HepG2 (cell line): ENCODE data around the gene AKTIP. TPM values are rescaled to one million over a fixed set of nuclear protein-coding genes. Genes with fewer than 3 reads are reported as not detected.
A peak's percentile ranks its signal among the peaks of the same experiment; 100 is the strongest.

Experiments
- ARID4A ChIP-seq: sonication (generic); formaldehyde crosslinking; IDR thresholded peaks from 2 replicates; pipeline ENCODE4 v1.5.0; 2020; ENCODE audit warnings: mild to moderate bottlenecking, missing genetic modification reagents, borderline replicate concordance
- HIVEP1 ChIP-seq: sonication (generic); formaldehyde crosslinking; IDR thresholded peaks from 2 replicates; pipeline ENCODE4 v1.4.0; 2020; ENCODE audit warnings: mild to moderate bottlenecking, missing genetic modification reagents
- HOXA9 ChIP-seq: sonication (generic); formaldehyde crosslinking; IDR thresholded peaks from 2 replicates; pipeline ENCODE4 v1.8.1; 2022; ENCODE audit warnings: missing genetic modification reagents, mild to moderate bottlenecking, moderate library complexity, borderline replicate concordance
- KLF12 ChIP-seq: sonication (generic); formaldehyde crosslinking; IDR thresholded peaks from 2 replicates; pipeline ENCODE4 v1.4.0; 2020; ENCODE audit warnings: missing genetic modification reagents, borderline replicate concordance
- MAX ChIP-seq: IDR thresholded peaks from 2 replicates; pipeline ENCODE4 v1.6.1; 2012; ENCODE audit warnings: inconsistent platforms
- NR2C2 ChIP-seq: sonication (generic); formaldehyde crosslinking; IDR thresholded peaks from 2 replicates; pipeline ENCODE4 v1.4.0; 2020; ENCODE audit warnings: missing genetic modification reagents, mild to moderate bottlenecking, moderate library complexity, borderline replicate concordance
- SNRNP70 ChIP-seq: fragments of 200-400 bp; formaldehyde crosslinking; IDR thresholded peaks from 2 replicates; pipeline ENCODE4 v1.6.1; 2017; ENCODE audit warnings: mild to moderate bottlenecking, low read depth, low read length, moderate library complexity
- THAP7 ChIP-seq: sonication (generic); formaldehyde crosslinking; IDR thresholded peaks from 2 replicates; pipeline ENCODE4 v1.8.1; 2023; ENCODE audit warnings: mild to moderate bottlenecking, missing genetic modification reagents
- ZBTB7A ChIP-seq: sonication (generic); formaldehyde crosslinking; IDR thresholded peaks from 2 replicates; pipeline ENCODE4 v1.8.0; 2022; ENCODE audit warnings: mild to moderate bottlenecking, missing genetic modification reagents
- ZNF180 ChIP-seq: sonication (generic); formaldehyde crosslinking; IDR thresholded peaks from 2 replicates; pipeline ENCODE4 v1.4.0; 2020; ENCODE audit warnings: low read depth, missing genetic modification reagents, borderline replicate concordance
- ZNF350 ChIP-seq: sonication (generic); formaldehyde crosslinking; IDR thresholded peaks from 2 replicates; pipeline ENCODE4 v1.4.0; 2020; ENCODE audit warnings: mild to moderate bottlenecking, low read depth, missing genetic modification reagents, borderline replicate concordance
- ZNF441 ChIP-seq: sonication (generic); formaldehyde crosslinking; IDR thresholded peaks from 2 replicates; pipeline ENCODE4 v1.7.0; 2021; ENCODE audit warnings: missing genetic modification reagents, borderline replicate concordance
- ZNF572 ChIP-seq: sonication (generic); formaldehyde crosslinking; IDR thresholded peaks from 2 replicates; pipeline ENCODE4 v1.5.1; 2020; ENCODE audit warnings: mild to moderate bottlenecking, missing genetic modification reagents
- ZNF709 ChIP-seq: sonication (generic); formaldehyde crosslinking; IDR thresholded peaks from 2 replicates; pipeline ENCODE4 v1.5.0; 2020; ENCODE audit warnings: mild to moderate bottlenecking, missing genetic modification reagents
- polyA plus RNA-seq, 8 experiments: library from polyadenylated mRNA; depleted of rRNA in 3 of 8; stranded (reverse) in 7 of 8; unstranded in 1 of 8; fragments of >200 nt; fragmentation: Illumina TruSeq in 4 of 8; extraction: Trizol in 4 of 8; gene quantifications; 2 replicates each; pipeline versions ENCODE4 v1.2.1 to v1.2.3, GENCODE V29; 2011 to 2016; ENCODE audit warnings: low read depth in 4 of 8, missing spikeins in 1 of 8, mixed read lengths in 1 of 8; ENCODE audit not compliant: insufficient read depth in 1 of 8
- total RNA-seq, 5 experiments: library from RNA; depleted of rRNA; stranded (reverse); fragments of >200 nt; fragmentation: Illumina TruSeq; extraction: Trizol; gene quantifications; 2 replicates each; pipeline ENCODE4 v1.2.3, GENCODE V29; 2016; ENCODE audit warnings: low read depth in 1 of 5
- TF ChIP-seq, protein P1 (sequence below): sonication (generic); formaldehyde crosslinking; conservative IDR thresholded peaks from 2 replicates; pipeline ENCODE4 v1.4.0; 2020; ENCODE audit warnings: missing genetic modification reagents
- TF ChIP-seq, protein P2 (sequence below): sonication (generic); formaldehyde crosslinking; IDR thresholded peaks from 2 replicates; pipeline ENCODE4 v1.4.0; 2020; ENCODE audit warnings: mild to moderate bottlenecking, missing genetic modification reagents
- TF ChIP-seq, protein P3 (sequence below): sonication (generic); formaldehyde crosslinking; IDR thresholded peaks from 2 replicates; pipeline ENCODE4 v1.5.0; 2020; ENCODE audit warnings: missing genetic modification reagents

Gene AKTIP
- total and polyA plus RNA-seq, 2 of the 13 experiments (the other 11 are each of a cell fraction or from before 2014, with no cell fraction given): 28.8 to 49.0 TPM

- TF ChIP-seq ZNF350 (CRISPR knock-in tag): no peak; the same call in 1 of the 2 replicates
- 0 out of 2 replicates have a peak, but pooled peaks have one; percentile 50 for TF ChIP-seq ZNF180
- 0 out of 2 replicates have a peak, but pooled peaks have one; percentile 51 for TF ChIP-seq ZNF572 (CRISPR knock-in tag)
- TF ChIP-seq THAP7: peak; percentile 54; the same call in 1 of the 2 replicates
- TF ChIP-seq KLF12 (CRISPR knock-in tag): peak; percentile 93
- TF ChIP-seq ZNF441 (CRISPR knock-in tag): no peak
- TF ChIP-seq SNRNP70: no peak
- TF ChIP-seq ZNF709 (CRISPR knock-in tag): peak; percentile 87
- peak; percentile 18; the same call in 1 of the 2 replicates for TF ChIP-seq HOXA9 (CRISPR knock-in tag)
- peak; percentile 19; the same call in 1 of the 2 replicates for TF ChIP-seq HIVEP1 (CRISPR knock-in tag)
- TF ChIP-seq ARID4A: peak; percentile 67; the same call in 1 of the 2 replicates
- TF ChIP-seq ZBTB7A (CRISPR knock-in tag): no peak
- TF ChIP-seq, protein P1, sequence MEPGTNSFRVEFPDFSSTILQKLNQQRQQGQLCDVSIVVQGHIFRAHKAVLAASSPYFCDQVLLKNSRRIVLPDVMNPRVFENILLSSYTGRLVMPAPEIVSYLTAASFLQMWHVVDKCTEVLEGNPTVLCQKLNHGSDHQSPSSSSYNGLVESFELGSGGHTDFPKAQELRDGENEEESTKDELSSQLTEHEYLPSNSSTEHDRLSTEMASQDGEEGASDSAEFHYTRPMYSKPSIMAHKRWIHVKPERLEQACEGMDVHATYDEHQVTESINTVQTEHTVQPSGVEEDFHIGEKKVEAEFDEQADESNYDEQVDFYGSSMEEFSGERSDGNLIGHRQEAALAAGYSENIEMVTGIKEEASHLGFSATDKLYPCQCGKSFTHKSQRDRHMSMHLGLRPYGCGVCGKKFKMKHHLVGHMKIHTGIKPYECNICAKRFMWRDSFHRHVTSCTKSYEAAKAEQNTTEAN (CRISPR knock-in tag): peak; percentile 54; the same call in 1 of the 2 replicates
- TF ChIP-seq, protein P2, sequence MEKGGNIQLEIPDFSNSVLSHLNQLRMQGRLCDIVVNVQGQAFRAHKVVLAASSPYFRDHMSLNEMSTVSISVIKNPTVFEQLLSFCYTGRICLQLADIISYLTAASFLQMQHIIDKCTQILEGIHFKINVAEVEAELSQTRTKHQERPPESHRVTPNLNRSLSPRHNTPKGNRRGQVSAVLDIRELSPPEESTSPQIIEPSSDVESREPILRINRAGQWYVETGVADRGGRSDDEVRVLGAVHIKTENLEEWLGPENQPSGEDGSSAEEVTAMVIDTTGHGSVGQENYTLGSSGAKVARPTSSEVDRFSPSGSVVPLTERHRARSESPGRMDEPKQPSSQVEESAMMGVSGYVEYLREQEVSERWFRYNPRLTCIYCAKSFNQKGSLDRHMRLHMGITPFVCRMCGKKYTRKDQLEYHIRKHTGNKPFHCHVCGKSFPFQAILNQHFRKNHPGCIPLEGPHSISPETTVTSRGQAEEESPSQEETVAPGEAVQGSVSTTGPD (CRISPR knock-in tag): no peak
- TF ChIP-seq MAX: peak; percentile 87
- TF ChIP-seq, protein P3, sequence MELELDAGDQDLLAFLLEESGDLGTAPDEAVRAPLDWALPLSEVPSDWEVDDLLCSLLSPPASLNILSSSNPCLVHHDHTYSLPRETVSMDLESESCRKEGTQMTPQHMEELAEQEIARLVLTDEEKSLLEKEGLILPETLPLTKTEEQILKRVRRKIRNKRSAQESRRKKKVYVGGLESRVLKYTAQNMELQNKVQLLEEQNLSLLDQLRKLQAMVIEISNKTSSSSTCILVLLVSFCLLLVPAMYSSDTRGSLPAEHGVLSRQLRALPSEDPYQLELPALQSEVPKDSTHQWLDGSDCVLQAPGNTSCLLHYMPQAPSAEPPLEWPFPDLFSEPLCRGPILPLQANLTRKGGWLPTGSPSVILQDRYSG (CRISPR knock-in tag): 0 out of 2 replicates have a peak, but pooled peaks have one; percentile 35
- TF ChIP-seq NR2C2 (CRISPR knock-in tag): no peak
Measured at GRCh38 chr16:53502331-53503269, at the start of gene AKTIP (continued).
